ENCODE measurements around the gene FADS3. TPM values are rescaled to one million over a fixed set of nuclear protein-coding genes. Genes with fewer than 3 reads are reported as not detected.

Gene FADS3
- total and polyA plus RNA-seq, 2 of the 13 experiments (the other 11 are each of a cell fraction or from before 2014, with no cell fraction given), result 13.4 to 23.2 TPM

- no peak for TF ChIP-seq ZNF646 (CRISPR knock-in tag; IDR thresholded peaks at IDR 0.05)
- no peak for TF ChIP-seq TCF12 (IDR thresholded peaks at IDR 0.05)
- TF ChIP-seq TCF12 (CRISPR knock-in tag; IDR thresholded peaks at IDR 0.05), result 0 out of 2 replicates have a peak, but pooled peaks have one; percentile 17
- TF ChIP-seq KDM3A (CRISPR knock-in tag; IDR thresholded peaks at IDR 0.05; ENCODE audit: low read depth), result 0 out of 2 replicates have a peak, but pooled peaks have one; percentile 53
- TF ChIP-seq ISL2 (CRISPR knock-in tag; IDR thresholded peaks at IDR 0.05), result 0 out of 2 replicates have a peak, but pooled peaks have one; percentile 20
- TF ChIP-seq, protein P1, sequence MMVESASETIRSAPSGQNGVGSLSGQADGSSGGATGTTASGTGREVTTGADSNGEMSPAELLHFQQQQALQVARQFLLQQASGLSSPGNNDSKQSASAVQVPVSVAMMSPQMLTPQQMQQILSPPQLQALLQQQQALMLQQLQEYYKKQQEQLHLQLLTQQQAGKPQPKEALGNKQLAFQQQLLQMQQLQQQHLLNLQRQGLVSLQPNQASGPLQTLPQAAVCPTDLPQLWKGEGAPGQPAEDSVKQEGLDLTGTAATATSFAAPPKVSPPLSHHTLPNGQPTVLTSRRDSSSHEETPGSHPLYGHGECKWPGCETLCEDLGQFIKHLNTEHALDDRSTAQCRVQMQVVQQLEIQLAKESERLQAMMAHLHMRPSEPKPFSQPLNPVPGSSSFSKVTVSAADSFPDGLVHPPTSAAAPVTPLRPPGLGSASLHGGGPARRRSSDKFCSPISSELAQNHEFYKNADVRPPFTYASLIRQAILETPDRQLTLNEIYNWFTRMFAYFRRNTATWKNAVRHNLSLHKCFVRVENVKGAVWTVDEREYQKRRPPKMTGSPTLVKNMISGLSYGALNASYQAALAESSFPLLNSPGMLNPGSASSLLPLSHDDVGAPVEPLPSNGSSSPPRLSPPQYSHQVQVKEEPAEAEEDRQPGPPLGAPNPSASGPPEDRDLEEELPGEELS (CRISPR knock-in tag; IDR thresholded peaks at IDR 0.05), result no peak
- peak; percentile 89 for TF ChIP-seq FOSL2 (CRISPR knock-in tag; IDR thresholded peaks at IDR 0.05)
- 0 out of 2 replicates have a peak, but pooled peaks have one; percentile 49 for TF ChIP-seq KDM5B (CRISPR knock-in tag; IDR thresholded peaks at IDR 0.05; ENCODE audit: borderline replicate concordance)
- TF ChIP-seq ZNF616 (CRISPR knock-in tag; IDR thresholded peaks at IDR 0.05; ENCODE audit: low read depth), result 0 out of 2 replicates have a peak, but pooled peaks have one; percentile 20
- TF ChIP-seq NR2C2 (CRISPR knock-in tag; IDR thresholded peaks at IDR 0.05; ENCODE audit: borderline replicate concordance), result peak; percentile 79
- TF ChIP-seq, protein P2, sequence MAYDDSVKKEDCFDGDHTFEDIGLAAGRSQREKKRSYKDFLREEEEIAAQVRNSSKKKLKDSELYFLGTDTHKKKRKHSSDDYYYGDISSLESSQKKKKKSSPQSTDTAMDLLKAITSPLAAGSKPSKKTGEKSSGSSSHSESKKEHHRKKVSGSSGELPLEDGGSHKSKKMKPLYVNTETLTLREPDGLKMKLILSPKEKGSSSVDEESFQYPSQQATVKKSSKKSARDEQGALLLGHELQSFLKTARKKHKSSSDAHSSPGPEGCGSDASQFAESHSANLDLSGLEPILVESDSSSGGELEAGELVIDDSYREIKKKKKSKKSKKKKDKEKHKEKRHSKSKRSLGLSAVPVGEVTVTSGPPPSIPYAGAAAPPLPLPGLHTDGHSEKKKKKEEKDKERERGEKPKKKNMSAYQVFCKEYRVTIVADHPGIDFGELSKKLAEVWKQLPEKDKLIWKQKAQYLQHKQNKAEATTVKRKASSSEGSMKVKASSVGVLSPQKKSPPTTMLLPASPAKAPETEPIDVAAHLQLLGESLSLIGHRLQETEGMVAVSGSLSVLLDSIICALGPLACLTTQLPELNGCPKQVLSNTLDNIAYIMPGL (CRISPR knock-in tag; IDR thresholded peaks at IDR 0.05; ENCODE audit: borderline replicate concordance in 1 of 2, low read depth in 1 of 2), result 0 out of 4 replicates have a peak, but pooled peaks of 1 of the 2 experiments have one; percentile 28
- peak; percentile 59; the same call in 1 of the 2 replicates for TF ChIP-seq NR0B2 (CRISPR knock-in tag; IDR thresholded peaks at IDR 0.05)
Measured at GRCh38 chr11:61890529-61891330, 615 bp downstream of the FADS3 start (continued).
